Breast epithelium (tissue), 3 donors: ENCODE measurements around the gene YIPF1.

Experiments
- POLR2A ChIP-seq: fragments of 450-650 bp; IDR thresholded peaks from one replicate; pipeline ENCODE4 v1.6.1; 2016; ENCODE audit warnings: antibody characterized with exemption, mild to moderate bottlenecking, moderate library complexity
- TF ChIP-seq, protein P1 (sequence below), 3 donors: fragments of 450-650 bp; IDR thresholded peaks; one replicate each; pipeline ENCODE4 v1.5.1; 2016 to 2017; ENCODE audit warnings: antibody characterized with exemption in 3 of 3, mild to moderate bottlenecking in 3 of 3, moderate library complexity in 3 of 3

DNA sequence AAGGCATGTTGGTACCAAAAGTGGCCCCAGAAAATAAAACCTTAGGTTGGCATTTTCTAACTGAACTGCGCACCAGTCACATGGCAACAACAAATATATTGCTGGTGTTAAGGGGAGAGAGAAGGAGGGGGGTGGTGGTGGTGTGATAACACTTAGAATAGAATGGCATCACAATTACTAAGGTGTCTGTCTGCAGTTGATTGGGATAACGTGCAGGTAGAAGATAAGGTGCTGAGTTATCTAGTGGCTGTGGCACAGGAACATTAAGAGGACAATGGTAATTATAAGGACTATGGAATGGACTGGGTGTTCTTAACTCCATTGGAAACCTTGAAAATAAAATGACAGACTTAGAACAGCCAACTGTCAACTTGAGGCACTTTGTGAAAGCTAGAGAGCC, 1.4 kb upstream of the YIPF1 start:
- TF ChIP-seq, protein P1, sequence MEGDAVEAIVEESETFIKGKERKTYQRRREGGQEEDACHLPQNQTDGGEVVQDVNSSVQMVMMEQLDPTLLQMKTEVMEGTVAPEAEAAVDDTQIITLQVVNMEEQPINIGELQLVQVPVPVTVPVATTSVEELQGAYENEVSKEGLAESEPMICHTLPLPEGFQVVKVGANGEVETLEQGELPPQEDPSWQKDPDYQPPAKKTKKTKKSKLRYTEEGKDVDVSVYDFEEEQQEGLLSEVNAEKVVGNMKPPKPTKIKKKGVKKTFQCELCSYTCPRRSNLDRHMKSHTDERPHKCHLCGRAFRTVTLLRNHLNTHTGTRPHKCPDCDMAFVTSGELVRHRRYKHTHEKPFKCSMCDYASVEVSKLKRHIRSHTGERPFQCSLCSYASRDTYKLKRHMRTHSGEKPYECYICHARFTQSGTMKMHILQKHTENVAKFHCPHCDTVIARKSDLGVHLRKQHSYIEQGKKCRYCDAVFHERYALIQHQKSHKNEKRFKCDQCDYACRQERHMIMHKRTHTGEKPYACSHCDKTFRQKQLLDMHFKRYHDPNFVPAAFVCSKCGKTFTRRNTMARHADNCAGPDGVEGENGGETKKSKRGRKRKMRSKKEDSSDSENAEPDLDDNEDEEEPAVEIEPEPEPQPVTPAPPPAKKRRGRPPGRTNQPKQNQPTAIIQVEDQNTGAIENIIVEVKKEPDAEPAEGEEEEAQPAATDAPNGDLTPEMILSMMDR (IDR thresholded peaks at IDR 0.05) = no peak
- no peak for TF ChIP-seq POLR2A
